HL-60 (cell line): ENCODE measurements around the gene PLSCR4.

Source experiments
- DNase-seq, 2 experiments: peaks; one replicate each; pipeline ENCODE4 v3.0.0-alpha.2; 2010 to 2020; ENCODE audit warnings: low read depth in 1 of 2, low spot score in 1 of 2
- H3K27ac ChIP-seq: fragments of 250-450 bp; sonication (Bioruptor Pico); replicated peaks from 2 replicates; pipeline ENCODE4 v1.5.1; 2020; ENCODE audit warnings: mild to moderate bottlenecking, moderate library complexity
- H3K27me3 ChIP-seq: fragments of 250-450 bp; sonication (Bioruptor Pico); 2 replicates; pipeline ENCODE4 v1.5.1; 2021; ENCODE audit warnings: mild to moderate bottlenecking, moderate library complexity; ENCODE audit not compliant: insufficient read depth, poor library complexity, severe bottlenecking
- H3K4me3 ChIP-seq: replicated peaks from 2 replicates; pipeline ENCODE4 v1.5.1; 2011; ENCODE audit warnings: mild to moderate bottlenecking, control low read depth, low read length; ENCODE audit not compliant: insufficient read depth
- GABPA ChIP-seq: IDR thresholded peaks from 2 replicates; pipeline ENCODE4 v1.6.1; 2012; ENCODE audit warnings: low read depth
- POLR2AphosphoS5 ChIP-seq: IDR thresholded peaks from 2 replicates; pipeline ENCODE4 v1.6.1; 2012; ENCODE audit warnings: low read depth
- SPI1 ChIP-seq: IDR thresholded peaks from 2 replicates; pipeline ENCODE4 v1.6.1; 2012; ENCODE audit warnings: low read depth, mild to moderate bottlenecking, borderline replicate concordance
- TF ChIP-seq, protein P1 (sequence below): IDR thresholded peaks from 2 replicates; pipeline ENCODE4 v1.6.1; 2012; ENCODE audit warnings: low read depth; ENCODE audit not compliant: insufficient replicate concordance
- TF ChIP-seq, protein P2 (sequence below): IDR thresholded peaks from one replicate; pipeline ENCODE4 v1.5.1; 2011; ENCODE audit warnings: low read length, control low read depth, inconsistent platforms; ENCODE audit not compliant: insufficient read depth

PLSCR4 gene

DNA sequence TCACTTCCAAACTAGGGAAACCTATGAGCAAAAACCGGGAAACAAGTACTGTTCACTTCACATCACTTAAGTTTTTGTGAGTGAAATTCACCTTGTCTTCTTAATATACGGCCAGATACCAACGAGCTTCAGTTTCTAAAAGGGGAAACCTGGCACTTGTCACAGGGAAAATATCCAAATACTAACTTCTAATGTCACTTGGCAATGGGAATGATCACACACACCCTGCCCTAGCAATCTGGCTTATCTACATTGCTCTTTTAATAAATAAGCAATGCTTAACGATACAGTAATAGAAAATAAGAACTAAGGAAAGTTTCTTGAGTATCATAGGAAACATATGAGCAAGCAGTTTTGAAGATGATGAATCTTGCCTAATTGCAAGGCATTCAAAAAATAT lies 55.3 kb downstream of the PLSCR4 start:
- TF ChIP-seq SPI1 = no peak
- Histone ChIP-seq H3K4me3 (no peak overlapping the region), H3K27ac (no peak overlapping the region), H3K27me3 (peaks cover 6% of the 10 kb centered on the region)
- no peak for DNase-seq

DNA sequence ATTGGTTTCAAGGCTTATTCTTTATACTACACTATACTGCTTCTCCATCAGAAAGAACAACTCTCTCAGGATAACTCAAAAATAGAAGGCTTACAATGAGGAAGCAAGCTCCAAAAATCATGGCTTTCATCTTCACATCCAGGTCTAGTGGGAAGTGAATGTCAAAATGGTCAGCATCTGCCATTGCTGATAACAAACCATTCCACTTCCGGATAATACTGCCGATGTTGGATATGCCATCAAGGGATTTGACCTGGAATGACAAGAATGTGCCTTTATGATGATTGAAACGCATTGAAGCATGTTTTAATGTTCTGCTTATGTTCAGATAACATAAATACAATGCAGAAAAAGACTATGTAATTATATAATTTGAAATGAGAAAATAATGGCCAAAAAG lies 55.9 kb downstream of the PLSCR4 start:
- TF ChIP-seq, protein P1, sequence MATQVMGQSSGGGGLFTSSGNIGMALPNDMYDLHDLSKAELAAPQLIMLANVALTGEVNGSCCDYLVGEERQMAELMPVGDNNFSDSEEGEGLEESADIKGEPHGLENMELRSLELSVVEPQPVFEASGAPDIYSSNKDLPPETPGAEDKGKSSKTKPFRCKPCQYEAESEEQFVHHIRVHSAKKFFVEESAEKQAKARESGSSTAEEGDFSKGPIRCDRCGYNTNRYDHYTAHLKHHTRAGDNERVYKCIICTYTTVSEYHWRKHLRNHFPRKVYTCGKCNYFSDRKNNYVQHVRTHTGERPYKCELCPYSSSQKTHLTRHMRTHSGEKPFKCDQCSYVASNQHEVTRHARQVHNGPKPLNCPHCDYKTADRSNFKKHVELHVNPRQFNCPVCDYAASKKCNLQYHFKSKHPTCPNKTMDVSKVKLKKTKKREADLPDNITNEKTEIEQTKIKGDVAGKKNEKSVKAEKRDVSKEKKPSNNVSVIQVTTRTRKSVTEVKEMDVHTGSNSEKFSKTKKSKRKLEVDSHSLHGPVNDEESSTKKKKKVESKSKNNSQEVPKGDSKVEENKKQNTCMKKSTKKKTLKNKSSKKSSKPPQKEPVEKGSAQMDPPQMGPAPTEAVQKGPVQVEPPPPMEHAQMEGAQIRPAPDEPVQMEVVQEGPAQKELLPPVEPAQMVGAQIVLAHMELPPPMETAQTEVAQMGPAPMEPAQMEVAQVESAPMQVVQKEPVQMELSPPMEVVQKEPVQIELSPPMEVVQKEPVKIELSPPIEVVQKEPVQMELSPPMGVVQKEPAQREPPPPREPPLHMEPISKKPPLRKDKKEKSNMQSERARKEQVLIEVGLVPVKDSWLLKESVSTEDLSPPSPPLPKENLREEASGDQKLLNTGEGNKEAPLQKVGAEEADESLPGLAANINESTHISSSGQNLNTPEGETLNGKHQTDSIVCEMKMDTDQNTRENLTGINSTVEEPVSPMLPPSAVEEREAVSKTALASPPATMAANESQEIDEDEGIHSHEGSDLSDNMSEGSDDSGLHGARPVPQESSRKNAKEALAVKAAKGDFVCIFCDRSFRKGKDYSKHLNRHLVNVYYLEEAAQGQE = no peak
- TF ChIP-seq GABPA = no peak
- TF ChIP-seq POLR2AphosphoS5 = no peak
- TF ChIP-seq SPI1 = no peak
- TF ChIP-seq, protein P2, sequence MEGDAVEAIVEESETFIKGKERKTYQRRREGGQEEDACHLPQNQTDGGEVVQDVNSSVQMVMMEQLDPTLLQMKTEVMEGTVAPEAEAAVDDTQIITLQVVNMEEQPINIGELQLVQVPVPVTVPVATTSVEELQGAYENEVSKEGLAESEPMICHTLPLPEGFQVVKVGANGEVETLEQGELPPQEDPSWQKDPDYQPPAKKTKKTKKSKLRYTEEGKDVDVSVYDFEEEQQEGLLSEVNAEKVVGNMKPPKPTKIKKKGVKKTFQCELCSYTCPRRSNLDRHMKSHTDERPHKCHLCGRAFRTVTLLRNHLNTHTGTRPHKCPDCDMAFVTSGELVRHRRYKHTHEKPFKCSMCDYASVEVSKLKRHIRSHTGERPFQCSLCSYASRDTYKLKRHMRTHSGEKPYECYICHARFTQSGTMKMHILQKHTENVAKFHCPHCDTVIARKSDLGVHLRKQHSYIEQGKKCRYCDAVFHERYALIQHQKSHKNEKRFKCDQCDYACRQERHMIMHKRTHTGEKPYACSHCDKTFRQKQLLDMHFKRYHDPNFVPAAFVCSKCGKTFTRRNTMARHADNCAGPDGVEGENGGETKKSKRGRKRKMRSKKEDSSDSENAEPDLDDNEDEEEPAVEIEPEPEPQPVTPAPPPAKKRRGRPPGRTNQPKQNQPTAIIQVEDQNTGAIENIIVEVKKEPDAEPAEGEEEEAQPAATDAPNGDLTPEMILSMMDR = no peak
- DNase-seq = no peak
- peaks cover 6% of the 10 kb centered on the region for H3K27me3 ChIP-seq
- no peak overlapping the region for H3K4me3 ChIP-seq
- no peak overlapping the region for H3K27ac ChIP-seq

DNA sequence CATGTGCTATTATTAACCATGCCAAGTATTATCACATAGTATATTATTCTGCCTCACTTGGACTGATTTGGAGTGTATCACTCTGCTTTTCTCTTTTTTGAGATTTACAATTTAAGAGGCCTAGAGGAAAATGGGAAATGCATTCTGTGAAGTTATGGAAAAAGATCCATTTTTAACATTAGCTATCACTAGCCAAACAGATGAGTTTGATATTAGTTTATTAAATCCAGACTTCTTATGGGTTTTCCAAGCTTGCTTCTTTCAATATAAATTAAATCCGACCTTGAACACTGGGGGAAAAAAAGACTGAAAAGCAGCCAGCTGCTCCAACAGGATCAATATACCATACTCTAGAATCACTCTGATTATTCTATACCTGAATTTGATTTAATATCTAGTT lies 59.9 kb downstream of the PLSCR4 start:
- peaks cover 2% of the 10 kb centered on the region for H3K27me3 ChIP-seq
- TF ChIP-seq POLR2AphosphoS5 (no peak), GABPA (no peak), SPI1 (no peak)
- TF ChIP-seq, protein P2 = no peak
- TF ChIP-seq, protein P1 = no peak
- no peak overlapping the region for H3K27ac ChIP-seq
- no peak for DNase-seq
- H3K4me3 ChIP-seq = no peak overlapping the region

DNA sequence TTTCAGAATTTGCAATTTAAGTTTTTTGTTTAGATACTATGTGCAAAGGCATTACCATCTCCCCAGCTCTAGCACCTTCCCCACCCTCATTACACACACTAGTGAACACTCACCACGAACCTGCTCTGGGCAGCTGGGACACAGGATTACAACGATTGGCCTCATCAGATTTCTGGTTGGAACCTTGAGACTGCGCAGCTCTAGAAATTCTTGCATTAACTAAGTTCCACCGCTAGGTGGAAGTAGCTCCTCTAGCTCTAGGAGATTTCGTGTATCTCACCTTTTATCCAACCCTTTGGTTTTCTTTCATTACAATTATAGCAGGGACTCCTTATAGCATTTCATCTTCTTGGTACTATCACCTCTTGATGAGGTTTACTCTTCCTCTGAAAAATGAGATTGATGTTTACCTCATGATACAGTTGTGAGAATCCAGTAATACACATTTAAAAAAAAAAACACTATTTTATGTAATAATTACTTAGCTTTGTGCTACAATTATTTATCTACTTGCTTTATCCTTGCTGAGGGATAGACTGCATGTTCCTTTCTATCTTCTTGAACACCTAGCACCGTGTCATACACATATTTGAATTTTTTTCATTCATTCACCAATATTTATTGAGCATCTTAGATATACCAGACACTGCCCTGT lies 61.3 kb downstream of the PLSCR4 start:
- no peak for TF ChIP-seq POLR2AphosphoS5
- TF ChIP-seq SPI1 = no peak
- TF ChIP-seq GABPA = no peak
- TF ChIP-seq, protein P1 = no peak
- TF ChIP-seq, protein P2 = peak; percentile 48
- Histone ChIP-seq H3K4me3 (no peak overlapping the region), H3K27ac (no peak overlapping the region), H3K27me3 (no peaks in the 10 kb centered on the region)
- peak; percentile 7 to 8 for DNase-seq
